GM12878 (cell line): ENCODE data around the gene RCVRN. TPM values are rescaled to one million over a fixed set of nuclear protein-coding genes. Genes with fewer than 3 reads are reported as not detected.

Source experiments
- ATAC-seq: fragments of 200-7000 bp; cut with Tn5 transposase; 3 replicates; pipeline ENCODE4 v1.9.1; 2020; ENCODE audit warnings: mild to moderate bottlenecking, moderate library complexity
- BruUV-seq: library from RNA; stranded (reverse); fragments of 400-500 nt; replicated peaks from 2 replicates; lab custom pipeline; 2021; lab: Mats Ljungman, UMichigan
- CTCF ChIA-PET: fragments of 300-600 bp; sonication (Branson Sonifier 250); formaldehyde crosslinking; extraction: SDS; loops from one replicate; lab custom pipeline; 2021; ENCODE audit warnings: inconsistent platforms; lab: Yijun Ruan, JAX
- POLR2A ChIA-PET: fragments of 350-600 bp; formaldehyde crosslinking; extraction: SDS; loops from one replicate; lab custom pipeline; 2021; ENCODE audit warnings: inconsistent platforms; lab: Charles Lee
- RAD21 ChIA-PET: fragments of 300-600 bp; sonication (Branson Sonifier 250); formaldehyde crosslinking; loops from one replicate; lab custom pipeline; 2023; ENCODE audit warnings: antibody characterized with exemption; ENCODE audit not compliant: unreplicated experiment; lab: Charles Lee
- SMC1A ChIA-PET: fragments of 300-600 bp; sonication (Branson Sonifier 250); formaldehyde crosslinking; loops from one replicate; lab custom pipeline; 2023; ENCODE audit not compliant: unreplicated experiment, uncharacterized antibody; lab: Charles Lee
- DNase-seq: peaks from one replicate; pipeline ENCODE4 v3.0.0-alpha.2; 2011; ENCODE audit warnings: low read depth, low spot score
- FAIRE-seq: peaks from 3 replicates; lab custom pipeline; 2011; peaks lifted over from hg19 to GRCh38; lab: Jason Lieb, UNC
- H2AFZ ChIP-seq: 2 replicates; pipeline ENCODE4 v1.6.0; 2011; ENCODE audit warnings: low read depth, low read length, control low read depth; ENCODE audit not compliant: control insufficient read depth
- H3K27ac ChIP-seq: 2 replicates; pipeline ENCODE4 v1.5.1; 2011; ENCODE audit warnings: control low read depth; ENCODE audit not compliant: control insufficient read depth, insufficient read depth
- H3K27me3 ChIP-seq, 2 experiments: replicated peaks in 1 of 2; 2 replicates each; pipeline versions ENCODE4 v1.6.0 to v1.6.1; 2011; ENCODE audit warnings: low read length in 1 of 2; ENCODE audit not compliant: control insufficient read depth in 2 of 2, insufficient read depth in 2 of 2
- H3K36me3 ChIP-seq, 2 experiments: 2 replicates each; pipeline ENCODE4 v1.5.1; 2011; ENCODE audit warnings: low read length in 1 of 2; ENCODE audit not compliant: control insufficient read depth in 2 of 2, insufficient read depth in 2 of 2
- H3K4me1 ChIP-seq: 2 replicates; pipeline ENCODE4 v1.6.1; 2011; ENCODE audit warnings: mild to moderate bottlenecking, low read length, moderate library complexity, mixed read lengths; ENCODE audit not compliant: control insufficient read depth, insufficient read depth
- H3K4me2 ChIP-seq: 2 replicates; pipeline ENCODE4 v1.6.0; 2011; ENCODE audit warnings: control low read depth; ENCODE audit not compliant: control insufficient read depth, insufficient read depth
- H3K4me3 ChIP-seq: fragments of 200-600 bp; sonication (generic); 2 replicates; pipeline ENCODE4 v1.5.1; 2016
- H3K79me2 ChIP-seq: 2 replicates; pipeline ENCODE4 v1.6.0; 2011; ENCODE audit warnings: low read length; ENCODE audit not compliant: control insufficient read depth, insufficient read depth
- H3K9ac ChIP-seq: 2 replicates; pipeline ENCODE4 v1.8.0; 2011; ENCODE audit warnings: low read length, control low read depth, mixed read lengths; ENCODE audit not compliant: control insufficient read depth, insufficient read depth
- H3K9me3 ChIP-seq: replicated peaks from 3 replicates; pipeline ENCODE4 v1.5.1; 2011; ENCODE audit warnings: mild to moderate bottlenecking, low read length; ENCODE audit not compliant: control insufficient read depth, insufficient read depth
- H4K20me1 ChIP-seq: 2 replicates; pipeline ENCODE4 v1.6.0; 2011; ENCODE audit not compliant: control insufficient read depth, insufficient read depth
- CBFB ChIP-seq: IDR thresholded peaks from 2 replicates; pipeline ENCODE4 v1.6.1; 2016; ENCODE audit warnings: antibody characterized with exemption, low read depth
- CBX3 ChIP-seq: fragments of 200-600 bp; sonication (generic); IDR thresholded peaks from 2 replicates; pipeline ENCODE4 v1.6.1; 2016; ENCODE audit warnings: low read depth, borderline replicate concordance
- CBX5 ChIP-seq: sonication (generic); IDR thresholded peaks from 2 replicates; pipeline ENCODE4 v1.6.1; 2016; ENCODE audit warnings: low read depth, moderate library complexity, mild to moderate bottlenecking, inconsistent platforms
- CHD4 ChIP-seq: fragments of 200-600 bp; sonication (generic); IDR thresholded peaks from 2 replicates; pipeline ENCODE4 v1.6.1; 2016; ENCODE audit warnings: mild to moderate bottlenecking
- DPF2 ChIP-seq: fragments of 450-650 bp; IDR thresholded peaks from 2 replicates; pipeline ENCODE4 v1.6.1; 2017; ENCODE audit warnings: mild to moderate bottlenecking
- EED ChIP-seq: sonication (generic); IDR thresholded peaks from 2 replicates; pipeline ENCODE4 v1.6.1; 2016; ENCODE audit warnings: antibody characterized with exemption, low read depth
- ETV6 ChIP-seq, 2 experiments: fragments of 450-650 bp in 1 of 2; IDR thresholded peaks in 1 of 2; conservative IDR thresholded peaks in 1 of 2; 2 replicates each; pipeline ENCODE4 v1.6.1; 2014; ENCODE audit warnings: antibody characterized with exemption in 1 of 2, borderline replicate concordance in 1 of 2, low read depth in 1 of 2, mild to moderate bottlenecking in 1 of 2, moderate library complexity in 1 of 2
- FOS ChIP-seq: IDR thresholded peaks from 3 replicates; pipeline ENCODE4 v1.6.1; 2011; ENCODE audit warnings: borderline replicate concordance; ENCODE audit not compliant: insufficient read length; ENCODE audit errors: extremely low read depth
- HDGF ChIP-seq: fragments of 450-650 bp; IDR thresholded peaks from 2 replicates; pipeline ENCODE4 v1.6.1; 2016; ENCODE audit warnings: antibody characterized with exemption
- IRF3 ChIP-seq: fragments of 450-650 bp; IDR thresholded peaks from 2 replicates; pipeline ENCODE4 v1.6.1; 2014; ENCODE audit warnings: mild to moderate bottlenecking
- JUND ChIP-seq: IDR thresholded peaks from 2 replicates; pipeline ENCODE4 v1.6.1; 2012; ENCODE audit warnings: low read depth, mild to moderate bottlenecking, low read length, improper control_type of control experiment, moderate library complexity
- KDM1A ChIP-seq: fragments of 200-600 bp; sonication (generic); IDR thresholded peaks from 2 replicates; pipeline ENCODE4 v1.6.1; 2016; ENCODE audit warnings: borderline replicate concordance
- NR2F1 ChIP-seq: fragments of 450-650 bp; conservative IDR thresholded peaks from 2 replicates; pipeline ENCODE4 v1.6.1; 2017; ENCODE audit warnings: mild to moderate bottlenecking
- PBX3 ChIP-seq: IDR thresholded peaks from 2 replicates; pipeline ENCODE4 v1.6.1; 2011; ENCODE audit warnings: mild to moderate bottlenecking, low read depth, low read length, moderate library complexity; ENCODE audit not compliant: insufficient replicate concordance
- POU2F2 ChIP-seq: IDR thresholded peaks from 3 replicates; pipeline ENCODE4 v1.6.1; 2011; ENCODE audit warnings: low read depth, mild to moderate bottlenecking, low read length, borderline replicate concordance
- RFX5 ChIP-seq: IDR thresholded peaks from 2 replicates; pipeline ENCODE4 v1.6.1; 2011; ENCODE audit warnings: low read depth, low read length, improper control_type of control experiment
- SPI1 ChIP-seq: IDR thresholded peaks from 2 replicates; pipeline ENCODE4 v1.6.1; 2011; ENCODE audit warnings: low read depth, mild to moderate bottlenecking, low read length, moderate library complexity, borderline replicate concordance; ENCODE audit not compliant: insufficient read depth
- ZBED1 ChIP-seq: IDR thresholded peaks from 2 replicates; pipeline ENCODE4 v1.6.1; 2016; ENCODE audit warnings: borderline replicate concordance
- WGBS: methylation state at CpG from one replicate; pipeline ENCODE4 v1.1.6; 2016; ENCODE audit warnings: low lambda C conversion rate; ENCODE audit not compliant: insufficient replicate concordance, insufficient coverage; ENCODE audit errors: missing lambda C conversion rate; 5-methylcytosine and 5-hydroxymethylcytosine counted together
- in situ Hi-C: fragments of 300-500 bp; cut with MboI; formaldehyde crosslinking; loops from 9 replicates; pipeline ENCODE4 v1.14.3; 2018; ENCODE audit warnings: mixed read lengths
- intact Hi-C: fragments of 100-400 bp; cut with micrococcal nuclease; formaldehyde crosslinking; loops from one replicate; pipeline ENCODE4 v1.14.2; 2022; ENCODE audit not compliant: unreplicated experiment
- polyA plus RNA-seq, 11 experiments: library from polyadenylated mRNA; depleted of rRNA in 4 of 11; unstranded in 6 of 11; stranded (reverse) in 5 of 11; fragments of >200 nt; fragmentation: Nextera tagmentation in 4 of 11; fragmentation: Illumina TruSeq in 1 of 11; extraction: Ambion mirVana in 4 of 11; extraction: Trizol in 1 of 11; gene quantifications; 1 replicate in 1 of 11; 2 replicates in 10 of 11; pipeline versions ENCODE4 v1.2.1 to v1.2.3, GENCODE V29; 2011 to 2016; ENCODE audit warnings: inconsistent platforms in 2 of 11, missing spikeins in 2 of 11, low read depth in 1 of 11
- total RNA-seq, 4 experiments: library from RNA; depleted of rRNA in 3 of 4; stranded (reverse); fragments of >200 nt in 3 of 4; fragmentation: Illumina TruSeq in 1 of 4; extraction: Trizol in 1 of 4; gene quantifications; 2 replicates each; pipeline versions ENCODE4 v1.2.1 to v1.2.3, GENCODE V29; 2013 to 2021

The RCVRN gene
- total and polyA plus RNA-seq, 10 of the 15 experiments (the other 5 are each of a cell fraction or from before 2014, with no cell fraction given): 0.07 to 0.23 (median 0.14) TPM; not detected in 6

GRCh38 chr17:9872852-9873251, 32.2 kb downstream of the RCVRN start:
- no peaks in the 10 kb centered on the region for H3K4me1 ChIP-seq
- BruUV-seq: no TSS peak
- POLR2A ChIA-PET: no interaction called here
- CTCF ChIA-PET: no interaction called here
- TF ChIP-seq FOS (no peak), CHD4 (no peak), CBX5 (no peak), RFX5 (no peak), CBFB (no peak), ETV6 (conservative IDR thresholded peaks at IDR 0.05 in 1 of 2, IDR thresholded peaks at IDR 0.05 in 1 of 2; ENCODE audit: borderline replicate concordance in 1 of 2, low read depth in 1 of 2) (no peak)
- H3K36me3 ChIP-seq: no peaks in the 10 kb centered on the region
- SMC1A ChIA-PET: no interaction called here
- FAIRE-seq: no peak
- H3K27ac ChIP-seq: no peak overlapping the region
- no peak for DNase-seq
- no peak for ATAC-seq
- intact Hi-C loops (no loop called here), in situ Hi-C loops (no loop called here)
- no peaks in the 10 kb centered on the region for H3K9me3 ChIP-seq
- H2AFZ ChIP-seq: no peak overlapping the region
- WGBS: 0% methylated on average over 6 of the region's 6 CpGs
- no peak overlapping the region for H3K9ac ChIP-seq
- peaks cover 0 to 1% of the 10 kb centered on the region in 2 experiments; a peak in 1 of 4 replicates for H3K27me3 ChIP-seq
- H3K4me3 ChIP-seq: no peak overlapping the region
- H3K4me2 ChIP-seq: no peak overlapping the region
- no peaks in the 10 kb centered on the region for H4K20me1 ChIP-seq
- RAD21 ChIA-PET: no interaction called here
- H3K79me2 ChIP-seq: no peaks in the 10 kb centered on the region

DNA sequence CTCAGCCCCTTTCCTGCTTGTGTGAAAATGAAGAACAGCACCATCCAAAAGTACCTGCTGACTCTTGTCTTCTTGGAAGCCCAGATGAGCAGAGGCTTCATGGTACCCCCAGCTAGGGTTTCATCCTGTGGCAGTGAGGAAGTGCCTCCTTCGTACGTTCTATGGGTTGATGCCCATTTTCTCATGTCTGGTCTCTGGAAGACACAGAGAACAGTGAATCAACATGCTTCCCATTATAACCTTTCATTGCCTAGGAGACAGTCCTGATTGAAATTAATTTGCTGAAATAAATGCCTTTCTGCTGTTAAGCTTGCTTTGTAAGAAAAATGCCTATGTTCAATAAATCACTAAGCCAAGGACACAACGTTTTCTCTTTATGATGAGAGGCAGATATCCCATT, 36.5 kb downstream of the RCVRN start:
- ChIA-PET RAD21 (no interaction called here), POLR2A (no interaction called here), SMC1A (no interaction called here), CTCF (no interaction called here)
- BruUV-seq: no TSS peak
- H2AFZ ChIP-seq: no peak overlapping the region
- H3K79me2 ChIP-seq: no peaks in the 10 kb centered on the region
- no peak overlapping the region for H3K4me2 ChIP-seq
- in situ Hi-C loops: no loop called here
- no peaks in the 10 kb centered on the region for H3K27me3 ChIP-seq
- no peak for FAIRE-seq
- 2% methylated on average over 3 of the region's 3 CpGs for WGBS
- no peak overlapping the region for H3K27ac ChIP-seq
- no peak overlapping the region for H3K9ac ChIP-seq
- no peaks in the 10 kb centered on the region for H3K9me3 ChIP-seq
- no peak for DNase-seq
- ATAC-seq: no peak
- intact Hi-C loops: no loop called here
- no peaks in the 10 kb centered on the region for H4K20me1 ChIP-seq
- H3K4me1 ChIP-seq: no peaks in the 10 kb centered on the region
- H3K36me3 ChIP-seq: no peaks in the 10 kb centered on the region
- H3K4me3 ChIP-seq: no peak overlapping the region
- no peak for TF ChIP-seq NR2F1
- no peak for TF ChIP-seq SPI1
- TF ChIP-seq PBX3: no peak
- no peak for TF ChIP-seq ZBED1
- no peak for TF ChIP-seq IRF3
- no peak for TF ChIP-seq POU2F2
- TF ChIP-seq JUND: no peak
- no peak for TF ChIP-seq DPF2
- no peak for TF ChIP-seq CBX3
- TF ChIP-seq HDGF: no peak
- no peak for TF ChIP-seq CHD4
- no peak for TF ChIP-seq KDM1A
- no peak for TF ChIP-seq EED
